ENCODE data around the gene DOCK3.

GRCh38 chr3:50817756-50818529 is 143.2 kb downstream of the DOCK3 start:
- no peak for TF ChIP-seq POLR2A (IDR thresholded peaks at IDR 0.05; ENCODE audit: low read depth, low read length)
- TF ChIP-seq POLR2AphosphoS5 (IDR thresholded peaks at IDR 0.05; ENCODE audit: low read depth, low read length) = no peak
- TF ChIP-seq TAF1 (IDR thresholded peaks at IDR 0.05; ENCODE audit: borderline replicate concordance, low read depth, low read length) = no peak
